HG03378 (cell line): Measurements from ENCODE around the gene DMRT1.

ENCODE experiments used
- ATAC-seq: cut with Tn5 transposase; IDR thresholded peaks from one replicate; pipeline ENCODE4 v1.9.1; 2021; ENCODE audit warnings: mild to moderate bottlenecking, moderate library complexity; ENCODE audit not compliant: unreplicated experiment

Gene DMRT1

GRCh38 chr9:841371-842209 is at the start of gene DMRT1:
Gene DMRT1, plus strand, starts transcription at chr9:841697. Its CDS starts 142 bp downstream, at chr9:841839.
- no peak for ATAC-seq

- ATAC-seq = no peak
These were observed 48.9 kb upstream of the DMRT1 start for GRCh38 chr9:792331-793260.

GRCh38 chr9:794386-794785 is 47.1 kb upstream of the DMRT1 start:
- ATAC-seq = no peak

GRCh38 chr9:795869-796268 is 45.6 kb upstream of the DMRT1 start:
- ATAC-seq = no peak

GRCh38 chr9:800591-801150 is 40.8 kb upstream of the DMRT1 start:
- no peak for ATAC-seq

GRCh38 chr9:801399-802071 is 40.0 kb upstream of the DMRT1 start:
- ATAC-seq = no peak

GRCh38 chr9:804026-804425 is 37.5 kb upstream of the DMRT1 start:
- no peak for ATAC-seq

- ATAC-seq = no peak
These were observed 36.3 kb upstream of the DMRT1 start for GRCh38 chr9:805151-805550.

- no peak for ATAC-seq
These were observed 35.0 kb upstream of the DMRT1 start for GRCh38 chr9:806285-807156.

GRCh38 chr9:811106-811531 is 30.4 kb upstream of the DMRT1 start:
- ATAC-seq = no peak

GRCh38 chr9:818958-819357 is 22.5 kb upstream of the DMRT1 start:
- ATAC-seq = no peak

- no peak for ATAC-seq
These were observed 14.8 kb upstream of the DMRT1 start for GRCh38 chr9:826500-827280.

- no peak for ATAC-seq
These were observed 1.2 kb upstream of the DMRT1 start for GRCh38 chr9:840343-840742.

- no peak for ATAC-seq
These were observed 1.3 kb downstream of the DMRT1 start for GRCh38 chr9:842635-843426.

GRCh38 chr9:843427-843785 is 1.9 kb downstream of the DMRT1 start:
- no peak for ATAC-seq

GRCh38 chr9:846852-847251 is 5.4 kb downstream of the DMRT1 start:
- ATAC-seq = no peak

- ATAC-seq = peak; percentile 63
These were observed 6.0 kb downstream of the DMRT1 start for GRCh38 chr9:847505-847904.

- no peak for ATAC-seq
These were observed 7.9 kb downstream of the DMRT1 start for GRCh38 chr9:849431-849830.
